ENCODE measurements around the gene RAB8B. TPM values are rescaled to one million over a fixed set of nuclear protein-coding genes. Genes with fewer than 3 reads are reported as not detected.

RAB8B gene
- total RNA-seq, 4 donors from 2014 or later = 18.7 to 41.0 (median 35.5) TPM

GRCh38 chr15:63172851-63173451 is 16.5 kb upstream of the RAB8B start:
- TF ChIP-seq POLR2AphosphoS5 (IDR thresholded peaks at IDR 0.05) (no peak), POLR2A (IDR thresholded peaks at IDR 0.05; ENCODE audit: low read depth) (no peak), EP300 (IDR thresholded peaks at IDR 0.05) (no peak)
- TF ChIP-seq, protein P1, sequence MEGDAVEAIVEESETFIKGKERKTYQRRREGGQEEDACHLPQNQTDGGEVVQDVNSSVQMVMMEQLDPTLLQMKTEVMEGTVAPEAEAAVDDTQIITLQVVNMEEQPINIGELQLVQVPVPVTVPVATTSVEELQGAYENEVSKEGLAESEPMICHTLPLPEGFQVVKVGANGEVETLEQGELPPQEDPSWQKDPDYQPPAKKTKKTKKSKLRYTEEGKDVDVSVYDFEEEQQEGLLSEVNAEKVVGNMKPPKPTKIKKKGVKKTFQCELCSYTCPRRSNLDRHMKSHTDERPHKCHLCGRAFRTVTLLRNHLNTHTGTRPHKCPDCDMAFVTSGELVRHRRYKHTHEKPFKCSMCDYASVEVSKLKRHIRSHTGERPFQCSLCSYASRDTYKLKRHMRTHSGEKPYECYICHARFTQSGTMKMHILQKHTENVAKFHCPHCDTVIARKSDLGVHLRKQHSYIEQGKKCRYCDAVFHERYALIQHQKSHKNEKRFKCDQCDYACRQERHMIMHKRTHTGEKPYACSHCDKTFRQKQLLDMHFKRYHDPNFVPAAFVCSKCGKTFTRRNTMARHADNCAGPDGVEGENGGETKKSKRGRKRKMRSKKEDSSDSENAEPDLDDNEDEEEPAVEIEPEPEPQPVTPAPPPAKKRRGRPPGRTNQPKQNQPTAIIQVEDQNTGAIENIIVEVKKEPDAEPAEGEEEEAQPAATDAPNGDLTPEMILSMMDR (IDR thresholded peaks at IDR 0.05) = no peak
- intact Hi-C loops (cut with DNase I) = no loop called here
- H3K4me1 ChIP-seq = no peaks in the 10 kb centered on the region
- H3K9me3 ChIP-seq = no peaks in the 10 kb centered on the region
- no peaks in the 10 kb centered on the region for H3K36me3 ChIP-seq
- peak; percentile 37 for DNase-seq (ENCODE audit: extremely low spot score)
- 79% methylated on average over 3 of the region's 3 CpGs for WGBS
- no peaks in the 10 kb centered on the region for H3K27me3 ChIP-seq
- H3K27ac ChIP-seq (replicated peaks in 1 of 4) = no peak overlapping the region
- H3K4me3 ChIP-seq = no peak overlapping the region

DNA sequence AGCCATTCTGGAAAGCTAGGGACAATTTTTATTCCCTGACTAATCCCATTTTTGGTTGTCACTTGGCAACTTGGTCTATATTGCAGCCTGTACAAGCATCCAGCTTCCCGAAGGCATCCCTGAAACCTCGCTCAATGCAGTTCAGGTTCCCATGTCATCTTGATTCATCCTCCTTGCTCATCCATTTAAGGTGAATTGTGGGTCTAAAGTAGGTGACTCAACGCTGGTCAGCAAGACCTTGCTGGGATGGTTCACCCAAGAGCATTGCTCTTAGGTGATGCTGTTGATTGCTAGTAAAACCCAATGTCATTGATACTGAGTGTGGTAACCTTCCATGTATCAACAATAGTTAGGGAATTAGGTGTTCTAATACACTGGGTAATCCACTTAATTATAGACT is 13.1 kb upstream of the RAB8B start:
- H3K27me3 ChIP-seq = no peaks in the 10 kb centered on the region
- no peaks in the 10 kb centered on the region for H3K9me3 ChIP-seq
- TF ChIP-seq, protein P1 (IDR thresholded peaks at IDR 0.05) = no peak
- no peak for TF ChIP-seq POLR2AphosphoS5 (IDR thresholded peaks at IDR 0.05)
- TF ChIP-seq POLR2A (IDR thresholded peaks at IDR 0.05; ENCODE audit: low read depth) = no peak
- TF ChIP-seq EP300 (IDR thresholded peaks at IDR 0.05) = no peak
- intact Hi-C loops (cut with DNase I) = no loop called here
- no peaks in the 10 kb centered on the region for H3K4me1 ChIP-seq
- WGBS = 92% methylated on average over 3 of the region's 3 CpGs
- no peak for DNase-seq (ENCODE audit: extremely low spot score)
- H3K36me3 ChIP-seq = no peaks in the 10 kb centered on the region
- H3K27ac ChIP-seq (replicated peaks in 1 of 4) = no peak overlapping the region
- no peak overlapping the region for H3K4me3 ChIP-seq

- no peak overlapping the region for H3K27ac ChIP-seq (replicated peaks in 1 of 4)
- H3K27me3 ChIP-seq = no peaks in the 10 kb centered on the region
- H3K4me3 ChIP-seq = no peak overlapping the region
- whole genome bisulfite sequencing = 59% methylated on average over 4 of the region's 5 CpGs
- intact Hi-C loops (cut with DNase I) = no loop called here
- H3K4me1 ChIP-seq = no peaks in the 10 kb centered on the region
- no peaks in the 10 kb centered on the region for H3K36me3 ChIP-seq
- H3K9me3 ChIP-seq = no peaks in the 10 kb centered on the region
- DNase-seq (ENCODE audit: extremely low spot score) = no peak
- no peak for TF ChIP-seq EP300 (IDR thresholded peaks at IDR 0.05)
- TF ChIP-seq, protein P1 (IDR thresholded peaks at IDR 0.05) = no peak
- TF ChIP-seq POLR2AphosphoS5 (IDR thresholded peaks at IDR 0.05) = no peak
- TF ChIP-seq POLR2A (IDR thresholded peaks at IDR 0.05; ENCODE audit: low read depth) = no peak
Observed at GRCh38 chr15:63178034-63178433, 11.4 kb upstream of the RAB8B start.

GRCh38 chr15:63180746-63181145 is 8.7 kb upstream of the RAB8B start:
- TF ChIP-seq EP300 (IDR thresholded peaks at IDR 0.05) (no peak), POLR2AphosphoS5 (IDR thresholded peaks at IDR 0.05) (no peak), POLR2A (IDR thresholded peaks at IDR 0.05; ENCODE audit: low read depth) (no peak)
- TF ChIP-seq, protein P1 (IDR thresholded peaks at IDR 0.05) = no peak
- Histone ChIP-seq H3K4me3 (no peak overlapping the region), H3K36me3 (no peaks in the 10 kb centered on the region), H3K4me1 (no peaks in the 10 kb centered on the region), H3K27ac (replicated peaks in 1 of 4) (no peak overlapping the region), H3K9me3 (no peaks in the 10 kb centered on the region), H3K27me3 (no peaks in the 10 kb centered on the region)
- DNase-seq (ENCODE audit: extremely low spot score) = no peak
- intact Hi-C loops (cut with DNase I) = no loop called here
- 97% methylated on average over 2 of the region's 2 CpGs for WGBS

- no peak for TF ChIP-seq POLR2A (IDR thresholded peaks at IDR 0.05; ENCODE audit: low read depth)
- TF ChIP-seq EP300 (IDR thresholded peaks at IDR 0.05) = no peak
- TF ChIP-seq, protein P1 (IDR thresholded peaks at IDR 0.05) = no peak
- TF ChIP-seq POLR2AphosphoS5 (IDR thresholded peaks at IDR 0.05) = no peak
- no peaks in the 10 kb centered on the region for H3K36me3 ChIP-seq
- no peak for DNase-seq (ENCODE audit: extremely low spot score)
- H3K27ac ChIP-seq (replicated peaks in 1 of 4) = no peak overlapping the region
- H3K4me1 ChIP-seq = no peaks in the 10 kb centered on the region
- WGBS = 92% methylated on average over 2 of the region's 2 CpGs
- H3K9me3 ChIP-seq = no peaks in the 10 kb centered on the region
- no peaks in the 10 kb centered on the region for H3K27me3 ChIP-seq
- no peak overlapping the region for H3K4me3 ChIP-seq
- intact Hi-C loops (cut with DNase I) = no loop called here
Observed at GRCh38 chr15:63181648-63182047, 7.8 kb upstream of the RAB8B start.
